AG10803 (cell line): ENCODE data around the gene RBPMS2.

Experiments used
- DNase-seq: peaks from one replicate; pipeline ENCODE4 v3.0.0; 2010; ENCODE audit warnings: low read depth
- H3K4me3 ChIP-seq: 2 replicates; pipeline ENCODE4 v1.5.1; 2011; ENCODE audit warnings: mild to moderate bottlenecking, low read length, control low read depth
- TF ChIP-seq, protein P1 (sequence below): conservative IDR thresholded peaks from 2 replicates; pipeline ENCODE4 v1.5.1; 2011; ENCODE audit warnings: mild to moderate bottlenecking, low read length, control low read depth, inconsistent platforms

Gene RBPMS2

GRCh38 chr15:64763462-64763861 is 11.9 kb downstream of the RBPMS2 start:
- TF ChIP-seq, protein P1, sequence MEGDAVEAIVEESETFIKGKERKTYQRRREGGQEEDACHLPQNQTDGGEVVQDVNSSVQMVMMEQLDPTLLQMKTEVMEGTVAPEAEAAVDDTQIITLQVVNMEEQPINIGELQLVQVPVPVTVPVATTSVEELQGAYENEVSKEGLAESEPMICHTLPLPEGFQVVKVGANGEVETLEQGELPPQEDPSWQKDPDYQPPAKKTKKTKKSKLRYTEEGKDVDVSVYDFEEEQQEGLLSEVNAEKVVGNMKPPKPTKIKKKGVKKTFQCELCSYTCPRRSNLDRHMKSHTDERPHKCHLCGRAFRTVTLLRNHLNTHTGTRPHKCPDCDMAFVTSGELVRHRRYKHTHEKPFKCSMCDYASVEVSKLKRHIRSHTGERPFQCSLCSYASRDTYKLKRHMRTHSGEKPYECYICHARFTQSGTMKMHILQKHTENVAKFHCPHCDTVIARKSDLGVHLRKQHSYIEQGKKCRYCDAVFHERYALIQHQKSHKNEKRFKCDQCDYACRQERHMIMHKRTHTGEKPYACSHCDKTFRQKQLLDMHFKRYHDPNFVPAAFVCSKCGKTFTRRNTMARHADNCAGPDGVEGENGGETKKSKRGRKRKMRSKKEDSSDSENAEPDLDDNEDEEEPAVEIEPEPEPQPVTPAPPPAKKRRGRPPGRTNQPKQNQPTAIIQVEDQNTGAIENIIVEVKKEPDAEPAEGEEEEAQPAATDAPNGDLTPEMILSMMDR, result no peak
- DNase-seq, result no peak
- no peak overlapping the region for H3K4me3 ChIP-seq

GRCh38 chr15:64763021-64763420 is 12.4 kb downstream of the RBPMS2 start:
- no peak for DNase-seq
- TF ChIP-seq, protein P1, result no peak
- H3K4me3 ChIP-seq, result no peak overlapping the region

GRCh38 chr15:64762546-64762945 is 12.8 kb downstream of the RBPMS2 start:
- H3K4me3 ChIP-seq, result no peak overlapping the region
- DNase-seq, result no peak
- TF ChIP-seq, protein P1, result no peak

DNA sequence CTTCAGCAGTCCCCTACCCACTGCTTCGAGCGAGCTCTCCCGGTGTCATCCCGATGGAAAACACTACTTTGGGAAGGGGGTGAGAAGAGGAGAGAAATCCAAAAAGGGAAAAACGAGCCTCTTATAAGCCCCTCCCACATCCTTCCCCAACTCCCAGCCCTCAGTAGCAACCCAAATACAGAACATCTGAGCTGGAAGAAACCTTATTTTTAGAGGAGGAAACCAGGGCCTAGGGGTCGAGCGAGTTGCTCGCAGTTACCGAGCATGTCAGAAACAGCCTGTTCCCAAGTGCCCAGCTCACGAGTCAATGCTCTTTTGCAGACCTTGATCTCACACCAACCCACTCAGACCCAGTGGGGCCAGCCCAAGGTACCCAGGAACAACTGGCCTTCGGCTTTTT is 14.2 kb downstream of the RBPMS2 start:
- H3K4me3 ChIP-seq, result no peak overlapping the region
- TF ChIP-seq, protein P1, result no peak
- no peak for DNase-seq

- no peak for DNase-seq
- no peak overlapping the region for H3K4me3 ChIP-seq
- TF ChIP-seq, protein P1, result no peak
These were observed 15.3 kb downstream of the RBPMS2 start for GRCh38 chr15:64760056-64760455.

- no peak for DNase-seq
- H3K4me3 ChIP-seq, result no peak overlapping the region
- TF ChIP-seq, protein P1, result no peak
These were observed 19.9 kb downstream of the RBPMS2 start for GRCh38 chr15:64755427-64755940.

- TF ChIP-seq, protein P1, result no peak
- no peak overlapping the region for H3K4me3 ChIP-seq
- DNase-seq, result no peak
These were observed 20.5 kb downstream of the RBPMS2 start for GRCh38 chr15:64754663-64755426.
